ENCODE data around the gene NKD1.

Gene NKD1

GRCh38 chr16:50600582-50601283, 52.5 kb downstream of the NKD1 start:
- no peak for DNase-seq
- no peaks in the 10 kb centered on the region for H3K9me3 ChIP-seq (ENCODE audit: severe bottlenecking)
- no peak overlapping the region for H3K27ac ChIP-seq
- TF ChIP-seq, protein P1, sequence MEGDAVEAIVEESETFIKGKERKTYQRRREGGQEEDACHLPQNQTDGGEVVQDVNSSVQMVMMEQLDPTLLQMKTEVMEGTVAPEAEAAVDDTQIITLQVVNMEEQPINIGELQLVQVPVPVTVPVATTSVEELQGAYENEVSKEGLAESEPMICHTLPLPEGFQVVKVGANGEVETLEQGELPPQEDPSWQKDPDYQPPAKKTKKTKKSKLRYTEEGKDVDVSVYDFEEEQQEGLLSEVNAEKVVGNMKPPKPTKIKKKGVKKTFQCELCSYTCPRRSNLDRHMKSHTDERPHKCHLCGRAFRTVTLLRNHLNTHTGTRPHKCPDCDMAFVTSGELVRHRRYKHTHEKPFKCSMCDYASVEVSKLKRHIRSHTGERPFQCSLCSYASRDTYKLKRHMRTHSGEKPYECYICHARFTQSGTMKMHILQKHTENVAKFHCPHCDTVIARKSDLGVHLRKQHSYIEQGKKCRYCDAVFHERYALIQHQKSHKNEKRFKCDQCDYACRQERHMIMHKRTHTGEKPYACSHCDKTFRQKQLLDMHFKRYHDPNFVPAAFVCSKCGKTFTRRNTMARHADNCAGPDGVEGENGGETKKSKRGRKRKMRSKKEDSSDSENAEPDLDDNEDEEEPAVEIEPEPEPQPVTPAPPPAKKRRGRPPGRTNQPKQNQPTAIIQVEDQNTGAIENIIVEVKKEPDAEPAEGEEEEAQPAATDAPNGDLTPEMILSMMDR (IDR thresholded peaks at IDR 0.05; ENCODE audit: low read depth, low read length): no peak
- no peaks in the 10 kb centered on the region for H3K27me3 ChIP-seq (ENCODE audit: insufficient read depth, low read depth, severe bottlenecking)
- H3K4me3 ChIP-seq (ENCODE audit: low read depth, low read length): no peak overlapping the region
- no peaks in the 10 kb centered on the region for H3K36me3 ChIP-seq

GRCh38 chr16:50601341-50601740, 53.1 kb downstream of the NKD1 start:
- H3K27me3 ChIP-seq (ENCODE audit: insufficient read depth, low read depth, severe bottlenecking): no peaks in the 10 kb centered on the region
- no peaks in the 10 kb centered on the region for H3K36me3 ChIP-seq
- H3K27ac ChIP-seq: no peak overlapping the region
- no peak overlapping the region for H3K4me3 ChIP-seq (ENCODE audit: low read depth, low read length)
- DNase-seq: no peak
- H3K9me3 ChIP-seq (ENCODE audit: severe bottlenecking): no peaks in the 10 kb centered on the region
- TF ChIP-seq, protein P1 (IDR thresholded peaks at IDR 0.05; ENCODE audit: low read depth, low read length): no peak

- H3K27me3 ChIP-seq (ENCODE audit: insufficient read depth, low read depth, severe bottlenecking): no peaks in the 10 kb centered on the region
- no peak overlapping the region for H3K4me3 ChIP-seq (ENCODE audit: low read depth, low read length)
- DNase-seq: no peak
- H3K36me3 ChIP-seq: no peaks in the 10 kb centered on the region
- H3K9me3 ChIP-seq (ENCODE audit: severe bottlenecking): no peaks in the 10 kb centered on the region
- TF ChIP-seq, protein P1 (IDR thresholded peaks at IDR 0.05; ENCODE audit: low read depth, low read length): no peak
- no peak overlapping the region for H3K27ac ChIP-seq
Measured at GRCh38 chr16:50602126-50602525, 53.9 kb downstream of the NKD1 start.

GRCh38 chr16:50602531-50603205, 54.5 kb downstream of the NKD1 start:
- no peak overlapping the region for H3K27ac ChIP-seq
- no peaks in the 10 kb centered on the region for H3K27me3 ChIP-seq (ENCODE audit: insufficient read depth, low read depth, severe bottlenecking)
- TF ChIP-seq, protein P1 (IDR thresholded peaks at IDR 0.05; ENCODE audit: low read depth, low read length): no peak

GRCh38 chr16:50603206-50604064, 55.2 kb downstream of the NKD1 start:
- TF ChIP-seq, protein P1 (IDR thresholded peaks at IDR 0.05; ENCODE audit: low read depth, low read length): no peak

More at GRCh38 chr16:50602531-50603205, 54.5 kb downstream of the NKD1 start:
- H3K4me3 ChIP-seq (ENCODE audit: low read depth, low read length): no peak overlapping the region
- no peak for DNase-seq
- H3K36me3 ChIP-seq: no peaks in the 10 kb centered on the region
- H3K9me3 ChIP-seq (ENCODE audit: severe bottlenecking): no peaks in the 10 kb centered on the region

More at GRCh38 chr16:50603206-50604064, 55.2 kb downstream of the NKD1 start:
- no peak overlapping the region for H3K27ac ChIP-seq
- H3K27me3 ChIP-seq (ENCODE audit: insufficient read depth, low read depth, severe bottlenecking): no peaks in the 10 kb centered on the region
- no peak for DNase-seq
- no peaks in the 10 kb centered on the region for H3K36me3 ChIP-seq
- H3K4me3 ChIP-seq (ENCODE audit: low read depth, low read length): no peak overlapping the region
- H3K9me3 ChIP-seq (ENCODE audit: severe bottlenecking): no peaks in the 10 kb centered on the region

All from WERI-Rb-1 (cell line).